GM23338 (cell line): ENCODE results near the gene FBXO38.

ENCODE experiments used
- EZH2 ChIP-seq: fragments of 200-600 bp; sonication (generic); IDR thresholded peaks from one replicate; pipeline ENCODE4 v1.8.0; 2017; ENCODE audit warnings: antibody characterized with exemption, mild to moderate bottlenecking, low read depth; ENCODE audit not compliant: unreplicated experiment
- JUNB ChIP-seq: IDR thresholded peaks from one replicate; pipeline ENCODE4 v1.6.1; 2016; ENCODE audit warnings: antibody characterized with exemption; ENCODE audit not compliant: unreplicated experiment
- TF ChIP-seq, protein P1 (sequence below), 2 experiments: fragments of 200-600 bp in 1 of 2; sonication (generic) in 1 of 2; conservative IDR thresholded peaks; 2 replicates each; pipeline versions ENCODE4 v1.5.1 to v1.6.1; 2016 to 2017; ENCODE audit warnings: antibody characterized with exemption in 2 of 2, low read depth in 2 of 2, mild to moderate bottlenecking in 2 of 2, moderate library complexity in 1 of 2
- TF ChIP-seq, protein P2 (sequence below): IDR thresholded peaks from one replicate; pipeline ENCODE4 v1.6.1; 2018; ENCODE audit warnings: antibody characterized with exemption; ENCODE audit not compliant: unreplicated experiment
- TF ChIP-seq, protein P3 (sequence below): IDR thresholded peaks from 2 replicates; pipeline ENCODE4 v1.6.1; 2016; ENCODE audit warnings: antibody characterized with exemption

DNA sequence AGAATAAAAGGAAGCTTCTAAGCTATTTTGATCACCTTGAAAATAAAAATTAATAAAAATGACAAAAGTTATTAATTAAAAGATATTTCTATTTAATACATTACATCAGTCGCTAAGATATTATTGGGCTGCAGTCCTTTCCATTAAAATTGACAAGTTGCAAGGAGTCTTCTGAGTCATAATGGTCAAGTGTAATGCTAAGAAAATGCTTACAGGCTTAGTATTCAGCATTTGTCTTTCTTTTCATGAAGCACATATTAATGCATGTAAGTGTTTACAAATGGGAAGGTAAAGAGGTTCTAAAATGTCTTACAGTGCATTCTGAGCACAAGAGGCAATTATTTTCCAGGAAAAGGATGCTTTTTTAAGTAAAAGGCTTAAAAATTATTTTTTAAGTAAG is 31.1 kb upstream of the FBXO38 start:
- TF ChIP-seq, protein P1, sequence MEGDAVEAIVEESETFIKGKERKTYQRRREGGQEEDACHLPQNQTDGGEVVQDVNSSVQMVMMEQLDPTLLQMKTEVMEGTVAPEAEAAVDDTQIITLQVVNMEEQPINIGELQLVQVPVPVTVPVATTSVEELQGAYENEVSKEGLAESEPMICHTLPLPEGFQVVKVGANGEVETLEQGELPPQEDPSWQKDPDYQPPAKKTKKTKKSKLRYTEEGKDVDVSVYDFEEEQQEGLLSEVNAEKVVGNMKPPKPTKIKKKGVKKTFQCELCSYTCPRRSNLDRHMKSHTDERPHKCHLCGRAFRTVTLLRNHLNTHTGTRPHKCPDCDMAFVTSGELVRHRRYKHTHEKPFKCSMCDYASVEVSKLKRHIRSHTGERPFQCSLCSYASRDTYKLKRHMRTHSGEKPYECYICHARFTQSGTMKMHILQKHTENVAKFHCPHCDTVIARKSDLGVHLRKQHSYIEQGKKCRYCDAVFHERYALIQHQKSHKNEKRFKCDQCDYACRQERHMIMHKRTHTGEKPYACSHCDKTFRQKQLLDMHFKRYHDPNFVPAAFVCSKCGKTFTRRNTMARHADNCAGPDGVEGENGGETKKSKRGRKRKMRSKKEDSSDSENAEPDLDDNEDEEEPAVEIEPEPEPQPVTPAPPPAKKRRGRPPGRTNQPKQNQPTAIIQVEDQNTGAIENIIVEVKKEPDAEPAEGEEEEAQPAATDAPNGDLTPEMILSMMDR (conservative IDR thresholded peaks at IDR 0.05; ENCODE audit: low read depth in 2 of 2): no peak
- TF ChIP-seq EZH2 (no peak), JUNB (no peak)
- TF ChIP-seq, protein P2, sequence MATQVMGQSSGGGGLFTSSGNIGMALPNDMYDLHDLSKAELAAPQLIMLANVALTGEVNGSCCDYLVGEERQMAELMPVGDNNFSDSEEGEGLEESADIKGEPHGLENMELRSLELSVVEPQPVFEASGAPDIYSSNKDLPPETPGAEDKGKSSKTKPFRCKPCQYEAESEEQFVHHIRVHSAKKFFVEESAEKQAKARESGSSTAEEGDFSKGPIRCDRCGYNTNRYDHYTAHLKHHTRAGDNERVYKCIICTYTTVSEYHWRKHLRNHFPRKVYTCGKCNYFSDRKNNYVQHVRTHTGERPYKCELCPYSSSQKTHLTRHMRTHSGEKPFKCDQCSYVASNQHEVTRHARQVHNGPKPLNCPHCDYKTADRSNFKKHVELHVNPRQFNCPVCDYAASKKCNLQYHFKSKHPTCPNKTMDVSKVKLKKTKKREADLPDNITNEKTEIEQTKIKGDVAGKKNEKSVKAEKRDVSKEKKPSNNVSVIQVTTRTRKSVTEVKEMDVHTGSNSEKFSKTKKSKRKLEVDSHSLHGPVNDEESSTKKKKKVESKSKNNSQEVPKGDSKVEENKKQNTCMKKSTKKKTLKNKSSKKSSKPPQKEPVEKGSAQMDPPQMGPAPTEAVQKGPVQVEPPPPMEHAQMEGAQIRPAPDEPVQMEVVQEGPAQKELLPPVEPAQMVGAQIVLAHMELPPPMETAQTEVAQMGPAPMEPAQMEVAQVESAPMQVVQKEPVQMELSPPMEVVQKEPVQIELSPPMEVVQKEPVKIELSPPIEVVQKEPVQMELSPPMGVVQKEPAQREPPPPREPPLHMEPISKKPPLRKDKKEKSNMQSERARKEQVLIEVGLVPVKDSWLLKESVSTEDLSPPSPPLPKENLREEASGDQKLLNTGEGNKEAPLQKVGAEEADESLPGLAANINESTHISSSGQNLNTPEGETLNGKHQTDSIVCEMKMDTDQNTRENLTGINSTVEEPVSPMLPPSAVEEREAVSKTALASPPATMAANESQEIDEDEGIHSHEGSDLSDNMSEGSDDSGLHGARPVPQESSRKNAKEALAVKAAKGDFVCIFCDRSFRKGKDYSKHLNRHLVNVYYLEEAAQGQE: no peak
- TF ChIP-seq, protein P3, sequence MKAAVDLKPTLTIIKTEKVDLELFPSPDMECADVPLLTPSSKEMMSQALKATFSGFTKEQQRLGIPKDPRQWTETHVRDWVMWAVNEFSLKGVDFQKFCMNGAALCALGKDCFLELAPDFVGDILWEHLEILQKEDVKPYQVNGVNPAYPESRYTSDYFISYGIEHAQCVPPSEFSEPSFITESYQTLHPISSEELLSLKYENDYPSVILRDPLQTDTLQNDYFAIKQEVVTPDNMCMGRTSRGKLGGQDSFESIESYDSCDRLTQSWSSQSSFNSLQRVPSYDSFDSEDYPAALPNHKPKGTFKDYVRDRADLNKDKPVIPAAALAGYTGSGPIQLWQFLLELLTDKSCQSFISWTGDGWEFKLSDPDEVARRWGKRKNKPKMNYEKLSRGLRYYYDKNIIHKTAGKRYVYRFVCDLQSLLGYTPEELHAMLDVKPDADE: no peak
